Transverse colon (tissue), 4 donors: Measurements from ENCODE around the gene SSC5D. TPM values are rescaled to one million over a fixed set of nuclear protein-coding genes. Genes with fewer than 3 reads are reported as not detected.

Experiments
- DNase-seq: peaks from one replicate; pipeline ENCODE4 v3.0.0-alpha.2; 2019
- H3K27ac ChIP-seq, 4 donors: fragments of 200-600 bp; sonication (generic); 2 replicates each; pipeline ENCODE4 v1.5.1; 2016 to 2018; ENCODE audit warnings: inconsistent platforms in 4 of 4
- H3K27me3 ChIP-seq: fragments of 200-600 bp; sonication (generic); 2 replicates; pipeline ENCODE4 v1.5.1; 2017; ENCODE audit warnings: inconsistent platforms
- H3K36me3 ChIP-seq, 4 donors: fragments of 200-600 bp; sonication (generic); 2 replicates each; pipeline ENCODE4 v1.5.1; 2017 to 2019; ENCODE audit warnings: inconsistent platforms in 4 of 4
- H3K4me1 ChIP-seq, 4 donors: fragments of 200-600 bp; sonication (generic); 2 replicates each; pipeline ENCODE4 v1.5.1; 2017 to 2020; ENCODE audit warnings: inconsistent platforms in 4 of 4
- H3K4me3 ChIP-seq, 4 donors: fragments of 200-600 bp; sonication (generic); 1 replicate in 1 of 4; 2 replicates in 3 of 4; pipeline versions ENCODE4 v1.5.1 to v1.6.1; 2017 to 2019; ENCODE audit warnings: inconsistent platforms in 4 of 4
- H3K9me3 ChIP-seq, 2 donors: fragments of 200-600 bp; sonication (generic); 2 replicates each; pipeline ENCODE4 v1.5.1; 2017 to 2019; ENCODE audit warnings: inconsistent platforms in 2 of 2
- CTCF ChIP-seq, 5 experiments: fragments of 200-600 bp in 3 of 5; fragments of 450-650 bp in 2 of 5; sonication (generic) in 3 of 5; IDR thresholded peaks; 1 replicate in 2 of 5; 2 replicates in 3 of 5; pipeline ENCODE4 v1.5.1; 2016 to 2017; ENCODE audit warnings: antibody characterized with exemption in 5 of 5, inconsistent platforms in 3 of 5, mild to moderate bottlenecking in 2 of 5, moderate library complexity in 1 of 5
- EP300 ChIP-seq: sonication (generic); formaldehyde crosslinking; IDR thresholded peaks from one replicate; pipeline ENCODE4 v1.6.1; 2017; ENCODE audit warnings: antibody characterized with exemption, low read depth
- POLR2A ChIP-seq: fragments of 450-650 bp; IDR thresholded peaks from one replicate; pipeline ENCODE4 v1.6.1; 2016; ENCODE audit warnings: antibody characterized with exemption, mild to moderate bottlenecking, moderate library complexity
- POLR2AphosphoS5 ChIP-seq, 3 donors: sonication (generic); formaldehyde crosslinking; IDR thresholded peaks; one replicate each; pipeline ENCODE4 v1.6.1; 2016; ENCODE audit warnings: antibody characterized with exemption in 3 of 3
- WGBS, 2 donors: methylation state at CpG; one replicate each; pipeline ENCODE4 v1.1.5; 2018; ENCODE audit warnings: low coverage in 1 of 2; 5-methylcytosine and 5-hydroxymethylcytosine counted together
- in situ Hi-C, 4 donors: fragments of 200-750 bp; cut with MboI; loops; one replicate each; pipeline versions ENCODE4 v1.15.0 to v1.15.1; 2017; ENCODE audit warnings: low sequenced_read_pairs in 3 of 4, low pct_ligation_motif_present in 1 of 4, low pct_unique_long_range_greater_than_20kb in 1 of 4
- intact Hi-C: fragments of 100-400 bp; cut with DNase I; formaldehyde crosslinking; loops from one replicate; pipeline ENCODE4 v1.15.1; 2023; ENCODE audit warnings: low total_unique reads
- total RNA-seq, 4 donors: library from RNA; depleted of rRNA; stranded (reverse); fragments of >200 nt; gene quantifications; one replicate each; pipeline ENCODE4 v1.1.0, GENCODE V29; 2016

SSC5D gene
- total RNA-seq, 4 donors from 2014 or later = 3.4 to 41.2 (median 11.1) TPM

GRCh38 chr19:55478364-55478763 is 9.9 kb upstream of the SSC5D start:
- TF ChIP-seq POLR2AphosphoS5 (IDR thresholded peaks at IDR 0.05) (no peak), CTCF (IDR thresholded peaks at IDR 0.05) (no peak), EP300 (no peak), POLR2A (no peak)
- WGBS, 2 donors = 92% methylated on average over 12 of the region's 12 CpGs; no CpG with 5 or more reads in 1 of the 2 donors
- Histone ChIP-seq H3K36me3 (no peaks in the 10 kb centered on the region), H3K4me3 (no peak overlapping the region), H3K27ac (no peak overlapping the region), H3K27me3 (no peaks in the 10 kb centered on the region), H3K4me1 (peaks cover 4 to 19% (median 13%) of the 10 kb centered on the region in 4 donors), H3K9me3 (no peaks in the 10 kb centered on the region)
- no peak for DNase-seq
- intact Hi-C loops (no loop called here), in situ Hi-C loops (no loop called here)

- in situ Hi-C loops (no loop called here), intact Hi-C loops (no loop called here)
- 76 to 89% methylated on average over 9 to 17 of the region's 17 CpGs for WGBS, 2 donors
- H3K36me3 ChIP-seq = no peaks in the 10 kb centered on the region
- no peak for DNase-seq
- no peaks in the 10 kb centered on the region for H3K27me3 ChIP-seq
- TF ChIP-seq EP300 = no peak
- TF ChIP-seq CTCF (IDR thresholded peaks at IDR 0.05) = no peak
- no peak for TF ChIP-seq POLR2AphosphoS5 (IDR thresholded peaks at IDR 0.05)
- TF ChIP-seq POLR2A = no peak
- no peaks in the 10 kb centered on the region for H3K9me3 ChIP-seq
- no peak overlapping the region for H3K4me3 ChIP-seq
- no peak overlapping the region for H3K27ac ChIP-seq
- peaks cover 5 to 21% (median 14%) of the 10 kb centered on the region in 4 donors for H3K4me1 ChIP-seq
Measured at GRCh38 chr19:55479045-55479444, 9.2 kb upstream of the SSC5D start.

- no peak overlapping the region for H3K27ac ChIP-seq
- in situ Hi-C loops = no loop called here
Measured at GRCh38 chr19:55479451-55480230, 8.6 kb upstream of the SSC5D start.

More at GRCh38 chr19:55479451-55480230, 8.6 kb upstream of the SSC5D start:
- intact Hi-C loops = no loop called here
- DNase-seq = no peak
- WGBS, 2 donors = 72 to 80% methylated on average over 9 to 14 of the region's 15 CpGs
- Histone ChIP-seq H3K4me3 (no peak overlapping the region), H3K9me3 (no peaks in the 10 kb centered on the region), H3K4me1 (peaks cover 11 to 27% (median 20%) of the 10 kb centered on the region in 4 donors), H3K36me3 (no peaks in the 10 kb centered on the region), H3K27me3 (peaks cover 4% of the 10 kb centered on the region)
- no peak for TF ChIP-seq POLR2A
- no peak for TF ChIP-seq POLR2AphosphoS5 (IDR thresholded peaks at IDR 0.05)
- no peak for TF ChIP-seq CTCF (IDR thresholded peaks at IDR 0.05)
- no peak for TF ChIP-seq EP300
